ENCODE results near the gene GHRHR. TPM values are rescaled to one million over a fixed set of nuclear protein-coding genes. Genes with fewer than 3 reads are reported as not detected.

Gene GHRHR
- total RNA-seq, 1 donor from 2014 or later, result 7.5 TPM

DNA sequence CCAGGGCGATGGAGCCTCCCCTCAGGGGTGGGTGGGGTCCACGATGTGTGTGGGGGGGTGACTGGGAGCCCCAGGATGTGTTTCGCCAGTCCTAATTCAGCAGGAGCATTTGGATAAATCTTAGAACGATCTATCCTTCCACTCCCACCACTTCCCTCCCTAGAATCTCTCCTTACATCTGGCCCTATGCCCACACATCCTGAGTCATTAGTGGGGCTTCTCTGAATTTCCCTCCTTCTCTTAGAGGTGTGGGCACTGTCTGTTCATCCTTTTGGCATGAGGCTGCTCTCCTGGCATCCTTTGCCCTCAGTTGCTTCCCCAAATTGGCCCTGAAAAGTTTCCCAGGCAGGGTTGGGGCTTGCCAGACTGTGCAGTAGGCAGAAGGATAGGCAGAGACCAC, 1.6 kb downstream of the GHRHR start:
- Mint-ChIP-seq H3K36me3 (ENCODE audit: low read depth, unreplicated experiment) (no peaks in the 10 kb centered on the region), H3K27me3 (ENCODE audit: unreplicated experiment) (peaks cover 9% of the 10 kb centered on the region), H3K9me3 (ENCODE audit: unreplicated experiment) (no peaks in the 10 kb centered on the region), H3K4me1 (ENCODE audit: unreplicated experiment) (peaks cover 9% of the 10 kb centered on the region), H3K27ac (ENCODE audit: unreplicated experiment) (no peak overlapping the region), H3K4me3 (ENCODE audit: unreplicated experiment) (no peak overlapping the region)
- DNase-seq (ENCODE audit: low spot score), result no peak
- TF ChIP-seq CTCF (IDR thresholded peaks at IDR 0.05; ENCODE audit: unreplicated experiment), result no peak

DNA sequence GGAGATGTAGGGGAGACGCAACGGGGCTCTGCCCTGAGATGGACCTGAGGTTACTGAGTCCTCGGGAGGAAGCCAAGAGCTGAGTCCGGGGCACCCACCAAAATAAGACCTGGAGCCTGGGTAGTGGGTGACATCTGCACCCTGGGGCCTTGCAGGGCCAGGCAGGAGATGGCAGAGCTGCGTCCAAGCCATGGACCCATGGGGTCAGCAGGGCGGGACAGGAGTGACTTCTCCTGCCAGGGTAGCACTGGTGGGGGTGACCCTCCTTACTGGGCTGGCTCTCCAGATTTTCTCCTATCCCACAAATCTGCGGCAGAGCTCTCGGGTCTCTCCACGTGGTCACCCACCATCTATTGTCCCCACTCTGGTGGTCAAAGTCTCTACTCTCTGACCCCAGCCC, 2.1 kb downstream of the GHRHR start:
- no peaks in the 10 kb centered on the region for H3K9me3 Mint-ChIP-seq (ENCODE audit: unreplicated experiment)
- no peak overlapping the region for H3K4me3 Mint-ChIP-seq (ENCODE audit: unreplicated experiment)
- peaks cover 9% of the 10 kb centered on the region for H3K4me1 Mint-ChIP-seq (ENCODE audit: unreplicated experiment)
- DNase-seq (ENCODE audit: low spot score), result no peak
- H3K27ac Mint-ChIP-seq (ENCODE audit: unreplicated experiment), result no peak overlapping the region
- no peaks in the 10 kb centered on the region for H3K36me3 Mint-ChIP-seq (ENCODE audit: low read depth, unreplicated experiment)
- TF ChIP-seq CTCF (IDR thresholded peaks at IDR 0.05; ENCODE audit: unreplicated experiment), result no peak
- H3K27me3 Mint-ChIP-seq (ENCODE audit: unreplicated experiment), result peaks cover 9% of the 10 kb centered on the region

DNA sequence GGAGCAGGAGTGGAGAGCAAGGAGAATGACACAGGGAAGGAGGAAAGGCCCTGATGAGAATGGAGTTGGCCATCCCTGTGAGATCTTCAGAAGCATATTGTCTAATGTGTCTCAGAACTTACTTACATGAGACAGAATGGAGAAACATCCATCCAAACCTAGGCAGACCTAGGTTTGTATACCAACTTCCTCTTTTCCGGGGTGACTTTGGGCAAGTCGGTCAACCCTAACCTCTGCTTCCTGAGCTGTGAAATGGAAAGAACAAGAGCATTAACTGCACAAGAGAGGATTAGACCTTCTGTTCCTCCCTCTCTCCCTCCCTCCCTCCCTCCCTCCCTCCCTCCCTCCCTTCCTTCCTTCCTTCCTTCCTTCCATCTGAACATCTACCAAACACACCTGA, 4.5 kb downstream of the GHRHR start:
- Mint-ChIP-seq H3K9me3 (ENCODE audit: unreplicated experiment) (no peaks in the 10 kb centered on the region), H3K4me1 (ENCODE audit: unreplicated experiment) (peaks cover 9% of the 10 kb centered on the region), H3K27me3 (ENCODE audit: unreplicated experiment) (peaks cover 9% of the 10 kb centered on the region), H3K27ac (ENCODE audit: unreplicated experiment) (no peak overlapping the region), H3K36me3 (ENCODE audit: low read depth, unreplicated experiment) (peaks cover 4% of the 10 kb centered on the region), H3K4me3 (ENCODE audit: unreplicated experiment) (no peak overlapping the region)
- no peak for TF ChIP-seq CTCF (IDR thresholded peaks at IDR 0.05; ENCODE audit: unreplicated experiment)
- no peak for DNase-seq (ENCODE audit: low spot score)

DNA sequence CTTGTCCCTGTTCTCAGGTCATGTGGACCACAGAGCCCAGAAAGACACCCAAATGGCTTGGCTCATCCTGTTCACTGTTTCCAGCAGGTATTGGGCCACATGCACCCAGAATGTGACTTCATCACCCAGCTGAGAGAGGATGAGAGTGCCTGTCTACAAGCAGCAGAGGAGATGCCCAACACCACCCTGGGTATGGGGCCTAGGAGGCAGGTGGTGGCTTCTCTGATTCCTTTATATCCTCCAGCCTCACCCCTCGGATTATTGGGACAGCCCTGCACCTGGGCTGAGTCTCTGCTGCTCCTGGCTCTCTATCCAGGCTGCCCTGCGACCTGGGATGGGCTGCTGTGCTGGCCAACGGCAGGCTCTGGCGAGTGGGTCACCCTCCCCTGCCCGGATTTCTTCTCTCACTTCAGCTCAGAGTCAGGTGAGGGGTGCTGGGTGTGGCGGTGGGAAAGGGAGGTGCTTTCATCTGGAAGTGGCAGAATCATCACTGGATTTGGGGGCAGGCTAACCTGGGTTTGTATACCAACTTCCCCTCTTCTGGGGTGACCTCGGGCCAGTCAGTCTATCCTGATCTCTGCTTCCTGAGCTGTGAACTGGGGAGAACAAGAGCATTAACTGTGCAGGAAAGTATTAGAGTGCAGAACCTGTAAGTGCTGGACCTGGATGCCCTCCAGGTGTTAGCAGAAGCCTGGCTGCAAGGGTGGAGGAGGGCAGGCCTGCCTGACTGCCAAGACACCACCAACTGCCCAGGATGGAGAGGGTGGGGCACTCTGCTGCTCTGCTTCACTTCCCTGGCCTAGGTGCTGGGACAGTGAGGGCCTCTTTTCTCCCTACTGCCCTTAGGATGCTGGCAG, 5.2 kb downstream of the GHRHR start:
- Mint-ChIP-seq H3K27me3 (ENCODE audit: unreplicated experiment) (peaks cover 9% of the 10 kb centered on the region), H3K36me3 (ENCODE audit: low read depth, unreplicated experiment) (peaks cover 4% of the 10 kb centered on the region), H3K9me3 (ENCODE audit: unreplicated experiment) (no peaks in the 10 kb centered on the region), H3K4me1 (ENCODE audit: unreplicated experiment) (peaks cover 9% of the 10 kb centered on the region), H3K4me3 (ENCODE audit: unreplicated experiment) (no peak overlapping the region), H3K27ac (ENCODE audit: unreplicated experiment) (no peak overlapping the region)
- TF ChIP-seq CTCF (IDR thresholded peaks at IDR 0.05; ENCODE audit: unreplicated experiment), result no peak
- DNase-seq (ENCODE audit: low spot score), result no peak

DNA sequence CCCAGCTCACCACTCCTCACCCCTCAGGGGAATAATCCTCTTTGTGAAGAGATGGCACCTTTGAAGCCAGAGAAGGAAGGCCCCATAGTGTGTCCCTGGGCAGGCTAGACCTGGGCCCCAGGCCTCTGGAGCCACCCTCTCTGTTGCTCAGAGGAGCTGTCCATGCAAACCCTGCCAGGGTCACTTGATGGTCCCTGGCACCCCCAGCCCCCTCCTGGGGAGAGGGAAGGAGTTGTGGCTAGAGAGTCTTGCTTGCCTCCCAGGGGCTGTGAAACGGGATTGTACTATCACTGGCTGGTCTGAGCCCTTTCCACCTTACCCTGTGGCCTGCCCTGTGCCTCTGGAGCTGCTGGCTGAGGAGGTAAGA, 5.8 kb downstream of the GHRHR start:
- Mint-ChIP-seq H3K4me3 (ENCODE audit: unreplicated experiment) (no peak overlapping the region), H3K4me1 (ENCODE audit: unreplicated experiment) (peaks cover 9% of the 10 kb centered on the region), H3K36me3 (ENCODE audit: low read depth, unreplicated experiment) (peaks cover 4% of the 10 kb centered on the region), H3K27me3 (ENCODE audit: unreplicated experiment) (peaks cover 13% of the 10 kb centered on the region), H3K9me3 (ENCODE audit: unreplicated experiment) (no peaks in the 10 kb centered on the region), H3K27ac (ENCODE audit: unreplicated experiment) (no peak overlapping the region)
- no peak for DNase-seq (ENCODE audit: low spot score)
- no peak for TF ChIP-seq CTCF (IDR thresholded peaks at IDR 0.05; ENCODE audit: unreplicated experiment)

All from endothelial cell (in vitro differentiated cells).